Measurements from ENCODE around the gene TOGARAM1.

The TOGARAM1 gene

DNA sequence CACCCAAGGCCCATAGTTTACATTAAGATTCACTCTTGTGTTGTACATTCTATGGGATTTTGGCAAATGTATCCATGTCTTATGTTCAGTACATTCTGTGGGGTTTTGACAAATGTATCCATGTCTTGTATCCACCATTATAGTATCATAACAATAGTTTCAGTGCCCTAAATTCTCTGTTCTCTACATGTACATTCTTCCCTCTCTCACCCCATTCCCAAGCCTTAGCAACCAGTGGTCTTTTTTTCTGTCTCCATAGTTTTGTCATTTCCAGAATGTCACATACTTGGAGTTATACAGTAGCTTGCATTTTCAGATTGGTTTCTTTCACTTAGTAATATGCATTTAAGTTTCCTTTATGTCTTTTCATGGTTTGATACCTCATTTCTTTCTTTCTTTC lies 6.7 kb downstream of the TOGARAM1 start:
- no peak for DNase-seq (ENCODE audit: low spot score)
- TF ChIP-seq CTCF (IDR thresholded peaks at IDR 0.05; ENCODE audit: extremely low read depth, insufficient read depth, missing control alignments), result no peak
- in situ Hi-C loops (cut with MboI; ENCODE audit: low pct_unique_long_range_greater_than_20kb, low sequenced_read_pairs, unreplicated experiment), result no loop called here

GRCh38 chr14:44970907-44971306 lies 8.9 kb downstream of the TOGARAM1 start:
- in situ Hi-C loops (cut with MboI; ENCODE audit: low pct_unique_long_range_greater_than_20kb, low sequenced_read_pairs, unreplicated experiment), result no loop called here
- no peak for TF ChIP-seq CTCF (IDR thresholded peaks at IDR 0.05; ENCODE audit: extremely low read depth, insufficient read depth, missing control alignments)
- no peak for DNase-seq (ENCODE audit: low spot score)

DNA sequence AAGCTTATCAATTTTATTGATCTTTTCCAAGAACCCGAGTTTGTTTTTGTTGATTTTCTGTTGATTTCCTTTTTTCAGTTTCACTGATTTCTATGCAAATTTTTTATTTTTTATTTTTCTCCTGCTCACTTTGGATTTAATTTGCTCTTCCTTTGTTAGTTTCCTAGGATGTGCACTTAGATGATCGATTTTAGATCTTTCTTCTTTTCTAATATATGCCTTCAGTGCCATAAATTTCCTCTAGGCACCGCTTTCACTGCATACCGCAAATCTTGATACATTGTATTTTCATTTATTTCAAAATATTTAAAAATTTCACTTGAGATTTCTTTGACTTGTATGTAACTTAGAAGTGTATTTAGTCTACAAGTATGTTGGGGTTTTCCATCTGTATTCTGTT lies 9.5 kb downstream of the TOGARAM1 start:
- no peak for TF ChIP-seq CTCF (IDR thresholded peaks at IDR 0.05; ENCODE audit: extremely low read depth, insufficient read depth, missing control alignments)
- in situ Hi-C loops (cut with MboI; ENCODE audit: low pct_unique_long_range_greater_than_20kb, low sequenced_read_pairs, unreplicated experiment), result no loop called here
- DNase-seq (ENCODE audit: low spot score), result no peak

DNA sequence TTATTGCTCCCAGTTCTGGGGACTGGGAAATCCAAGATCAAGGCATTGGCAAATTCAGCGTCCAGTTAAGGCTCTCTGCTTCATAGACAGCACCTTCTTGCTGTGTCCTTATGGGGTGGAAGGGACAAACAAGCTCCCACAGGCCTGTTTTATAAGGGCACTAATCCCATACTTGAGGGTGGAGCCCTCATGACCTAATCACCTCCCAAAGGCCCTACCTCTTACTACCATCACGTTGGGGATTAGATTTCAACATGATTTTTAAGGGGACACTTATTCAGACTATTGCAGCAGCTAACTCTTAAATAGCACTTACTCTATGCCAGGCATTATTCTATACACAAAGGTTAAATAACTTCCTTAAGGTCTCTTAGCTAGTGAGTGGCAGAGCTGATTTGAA lies 17.3 kb downstream of the TOGARAM1 start:
- no peak for DNase-seq (ENCODE audit: low spot score)
- in situ Hi-C loops (cut with MboI; ENCODE audit: low pct_unique_long_range_greater_than_20kb, low sequenced_read_pairs, unreplicated experiment), result no loop called here
- no peak for TF ChIP-seq CTCF (IDR thresholded peaks at IDR 0.05; ENCODE audit: extremely low read depth, insufficient read depth, missing control alignments)

DNA sequence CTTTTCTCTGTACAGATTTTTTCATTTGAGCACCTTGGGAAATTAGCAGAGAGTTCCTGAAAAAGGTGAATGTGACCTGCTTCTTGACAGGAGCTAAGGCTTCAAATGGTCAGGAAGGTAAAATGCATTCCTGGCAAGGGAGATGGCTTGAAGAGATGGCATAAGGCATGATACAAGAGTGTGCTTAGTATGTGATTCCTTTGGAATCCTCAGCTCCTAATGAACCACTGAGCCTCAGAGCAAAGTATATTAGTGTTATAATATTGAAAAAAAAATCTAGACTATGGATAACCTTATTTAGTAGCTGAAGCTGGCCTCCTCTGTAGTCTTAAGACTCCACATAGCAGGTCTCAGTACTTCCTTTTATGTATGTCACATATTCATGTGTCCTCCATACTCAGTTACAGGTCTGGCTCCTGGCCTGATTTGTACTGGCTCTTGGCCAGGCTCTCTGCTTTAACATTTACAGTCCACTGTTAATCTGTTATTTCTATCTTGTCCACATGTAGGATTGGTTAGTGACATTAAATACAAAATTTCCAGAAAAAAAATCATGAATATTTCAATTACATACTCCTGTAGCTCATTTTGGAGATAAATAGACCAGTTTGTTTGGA lies 17.9 kb downstream of the TOGARAM1 start:
- in situ Hi-C loops (cut with MboI; ENCODE audit: low pct_unique_long_range_greater_than_20kb, low sequenced_read_pairs, unreplicated experiment), result no loop called here
- no peak for TF ChIP-seq CTCF (IDR thresholded peaks at IDR 0.05; ENCODE audit: extremely low read depth, insufficient read depth, missing control alignments)
- no peak for DNase-seq (ENCODE audit: low spot score)

GRCh38 chr14:44981198-44981597 lies 19.2 kb downstream of the TOGARAM1 start:
- in situ Hi-C loops (cut with MboI; ENCODE audit: low pct_unique_long_range_greater_than_20kb, low sequenced_read_pairs, unreplicated experiment), result no loop called here
- no peak for DNase-seq (ENCODE audit: low spot score)
- no peak for TF ChIP-seq CTCF (IDR thresholded peaks at IDR 0.05; ENCODE audit: extremely low read depth, insufficient read depth, missing control alignments)

DNA sequence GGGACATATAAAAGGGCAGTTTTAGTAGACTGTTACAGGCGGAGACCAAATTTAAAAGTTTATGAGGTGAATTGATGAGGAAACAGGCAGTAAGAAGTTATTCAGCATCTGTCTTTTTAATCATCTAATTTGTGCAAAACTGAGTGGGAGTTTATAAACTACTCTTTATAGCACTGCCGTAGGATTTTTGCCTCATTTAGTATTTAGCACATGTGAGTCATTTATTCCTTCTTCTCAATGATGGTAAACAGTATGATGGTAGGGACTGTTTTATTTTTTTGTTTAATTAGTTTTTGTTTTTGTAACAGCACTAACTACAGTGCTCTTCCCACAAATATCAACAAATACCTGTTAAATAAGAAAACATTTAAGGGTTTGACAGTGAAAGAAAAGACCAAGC lies 20.6 kb downstream of the TOGARAM1 start:
- in situ Hi-C loops (cut with MboI; ENCODE audit: low pct_unique_long_range_greater_than_20kb, low sequenced_read_pairs, unreplicated experiment), result no loop called here
- no peak for TF ChIP-seq CTCF (IDR thresholded peaks at IDR 0.05; ENCODE audit: extremely low read depth, insufficient read depth, missing control alignments)
- no peak for DNase-seq (ENCODE audit: low spot score)
